Measurements from ENCODE around the gene PTPRN. TPM values are rescaled to one million over a fixed set of nuclear protein-coding genes. Genes with fewer than 3 reads are reported as not detected.
A peak's percentile ranks its signal among the peaks of the same experiment; 100 is the strongest.
"Not testable (repeated sequence)": the region's sequence is repeated elsewhere in the genome, so short reads cannot be mapped to it uniquely, and the experiment has no call there.

The PTPRN gene
- total RNA-seq, 1 donor from 2014 or later, result 17.5 TPM

DNA sequence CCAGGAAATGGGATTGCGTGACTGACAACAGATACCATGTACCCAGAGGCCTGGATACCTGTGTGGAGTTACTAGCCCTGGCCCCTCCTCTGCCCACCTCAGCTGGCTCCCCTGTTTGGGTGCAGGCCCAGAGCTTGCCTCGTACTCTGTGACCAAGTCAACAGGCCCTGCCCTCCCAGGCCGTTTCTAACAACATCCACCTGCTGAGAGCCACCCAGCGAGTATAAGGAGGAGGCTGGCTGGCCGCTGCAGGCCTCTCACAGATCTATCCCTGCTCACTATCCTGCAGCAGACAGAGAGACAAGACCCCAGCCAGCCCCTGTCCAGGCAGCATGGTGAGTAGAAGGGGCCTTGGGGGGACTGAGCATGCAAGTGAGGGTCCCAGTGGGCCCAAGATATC, 43.0 kb downstream of the PTPRN start:
- Mint-ChIP-seq H3K27ac (peak overlapping the region; percentile 29), H3K9me3 (no peaks in the 10 kb centered on the region), H3K27me3 (peaks cover 45% of the 10 kb centered on the region), H3K36me3 (no peaks in the 10 kb centered on the region), H3K4me3 (no peak overlapping the region), H3K4me1 (ENCODE audit: unreplicated experiment) (peaks cover 5% of the 10 kb centered on the region)
- TF ChIP-seq, protein P1, sequence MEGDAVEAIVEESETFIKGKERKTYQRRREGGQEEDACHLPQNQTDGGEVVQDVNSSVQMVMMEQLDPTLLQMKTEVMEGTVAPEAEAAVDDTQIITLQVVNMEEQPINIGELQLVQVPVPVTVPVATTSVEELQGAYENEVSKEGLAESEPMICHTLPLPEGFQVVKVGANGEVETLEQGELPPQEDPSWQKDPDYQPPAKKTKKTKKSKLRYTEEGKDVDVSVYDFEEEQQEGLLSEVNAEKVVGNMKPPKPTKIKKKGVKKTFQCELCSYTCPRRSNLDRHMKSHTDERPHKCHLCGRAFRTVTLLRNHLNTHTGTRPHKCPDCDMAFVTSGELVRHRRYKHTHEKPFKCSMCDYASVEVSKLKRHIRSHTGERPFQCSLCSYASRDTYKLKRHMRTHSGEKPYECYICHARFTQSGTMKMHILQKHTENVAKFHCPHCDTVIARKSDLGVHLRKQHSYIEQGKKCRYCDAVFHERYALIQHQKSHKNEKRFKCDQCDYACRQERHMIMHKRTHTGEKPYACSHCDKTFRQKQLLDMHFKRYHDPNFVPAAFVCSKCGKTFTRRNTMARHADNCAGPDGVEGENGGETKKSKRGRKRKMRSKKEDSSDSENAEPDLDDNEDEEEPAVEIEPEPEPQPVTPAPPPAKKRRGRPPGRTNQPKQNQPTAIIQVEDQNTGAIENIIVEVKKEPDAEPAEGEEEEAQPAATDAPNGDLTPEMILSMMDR (conservative IDR thresholded peaks at IDR 0.05), result no peak
- DNase-seq (ENCODE audit: extremely low spot score, unreplicated experiment), result no peak

DNA sequence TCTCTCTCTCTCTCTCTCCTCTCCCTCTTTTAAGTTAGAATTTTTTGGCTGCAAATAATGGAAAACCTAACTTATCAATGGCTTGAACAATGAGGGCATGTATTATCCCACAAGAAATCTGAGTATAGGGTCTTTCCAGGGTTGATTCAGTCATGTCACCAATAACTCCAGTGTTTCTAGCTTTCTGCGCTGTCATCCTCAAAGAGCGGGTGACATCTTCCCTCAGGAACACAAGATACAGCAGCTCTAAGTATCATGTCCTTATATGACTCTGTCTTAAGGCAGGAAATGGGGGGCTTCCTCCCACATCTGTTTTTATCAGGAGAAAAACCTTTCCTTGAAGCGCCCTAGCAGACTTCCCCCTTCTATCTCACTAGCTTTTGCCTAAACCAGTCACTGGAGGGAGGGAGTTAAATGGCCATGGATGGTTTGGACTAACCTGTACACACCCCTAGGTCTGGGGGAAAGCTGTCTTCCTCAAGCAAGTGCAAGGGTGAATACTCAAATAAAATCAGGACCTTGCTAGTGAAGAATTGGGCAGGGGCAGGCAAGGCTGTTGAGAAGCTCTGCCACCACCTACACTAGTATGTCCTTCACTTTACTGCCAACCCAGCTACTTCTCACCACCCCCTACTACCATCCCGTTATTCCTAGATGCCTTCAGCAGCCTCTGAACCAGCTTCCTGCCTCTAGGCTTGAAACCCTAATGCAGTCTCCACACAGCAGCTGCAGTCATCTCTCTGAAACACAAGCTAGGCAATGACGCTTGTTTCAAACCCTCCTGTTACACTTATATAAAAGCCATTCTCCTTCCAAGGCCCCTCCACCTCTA, 48.0 kb downstream of the PTPRN start:
- Mint-ChIP-seq H3K9me3 (no peaks in the 10 kb centered on the region), H3K36me3 (no peaks in the 10 kb centered on the region), H3K27ac (peak overlapping the region; percentile 9), H3K27me3 (peaks cover 57% of the 10 kb centered on the region), H3K4me1 (ENCODE audit: unreplicated experiment) (no peaks in the 10 kb centered on the region), H3K4me3 (no peak overlapping the region)
- TF ChIP-seq, protein P1 (conservative IDR thresholded peaks at IDR 0.05), result no peak
- no peak for DNase-seq (ENCODE audit: extremely low spot score, unreplicated experiment)

DNA sequence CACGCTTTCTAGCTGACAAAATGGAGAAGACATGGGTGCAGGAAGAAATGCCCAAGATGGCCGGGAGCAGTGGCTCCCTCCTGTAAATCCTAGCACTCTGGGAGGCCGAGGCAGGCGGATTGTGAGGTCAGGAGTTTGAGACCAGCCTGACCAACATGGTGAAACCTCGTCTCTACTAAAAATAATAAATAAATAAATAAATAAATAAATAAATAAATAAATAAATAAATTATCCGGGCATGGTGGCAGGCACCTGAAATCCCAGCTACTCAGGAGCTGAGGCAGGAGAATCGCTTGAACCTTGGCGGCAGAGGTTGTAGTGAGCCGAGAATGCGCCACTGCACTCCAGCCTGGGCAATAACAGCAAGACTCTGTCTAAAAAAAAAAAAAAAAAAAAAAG, 50.3 kb downstream of the PTPRN start:
- H3K4me3 Mint-ChIP-seq; H3K36me3 Mint-ChIP-seq; DNase-seq (ENCODE audit: extremely low spot score, unreplicated experiment); H3K9me3 Mint-ChIP-seq; H3K4me1 Mint-ChIP-seq (ENCODE audit: unreplicated experiment); H3K27ac Mint-ChIP-seq: not testable (repeated sequence)
- peaks cover 70% of the 10 kb centered on the region for H3K27me3 Mint-ChIP-seq

DNA sequence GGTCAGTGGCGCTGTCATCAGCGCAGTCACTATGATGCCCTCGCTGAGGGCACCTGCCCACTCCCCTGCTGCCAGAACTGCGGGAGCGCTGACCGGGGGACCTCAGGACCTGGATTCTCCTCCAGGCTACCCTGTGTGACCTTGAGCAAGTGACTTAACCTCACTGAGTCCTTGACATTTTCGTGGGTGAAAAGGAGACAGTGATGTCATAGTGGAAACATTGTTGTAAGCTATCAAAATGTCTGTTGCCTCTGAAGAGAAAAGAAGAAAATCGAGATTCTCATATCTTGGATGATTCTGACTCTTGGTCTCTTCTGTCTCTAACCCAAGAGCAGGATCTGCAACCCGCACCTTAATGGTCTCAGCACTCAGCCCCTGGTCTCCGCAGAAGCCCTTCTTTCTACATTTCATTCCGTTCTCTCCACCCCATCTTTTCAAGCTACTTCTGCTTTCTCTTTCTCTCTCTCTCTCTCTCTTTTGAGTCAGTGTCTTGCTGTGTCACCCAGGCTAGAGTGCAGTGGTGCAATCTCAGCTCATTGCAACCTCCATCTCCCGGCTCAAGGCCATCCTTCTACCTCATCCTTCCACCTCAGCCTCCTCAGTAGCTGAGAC, 54.5 kb downstream of the PTPRN start:
- H3K4me3 Mint-ChIP-seq, result peak overlapping the region; percentile 64
- H3K4me1 Mint-ChIP-seq (ENCODE audit: unreplicated experiment), result peaks cover 2% of the 10 kb centered on the region
- no peaks in the 10 kb centered on the region for H3K9me3 Mint-ChIP-seq

DNA sequence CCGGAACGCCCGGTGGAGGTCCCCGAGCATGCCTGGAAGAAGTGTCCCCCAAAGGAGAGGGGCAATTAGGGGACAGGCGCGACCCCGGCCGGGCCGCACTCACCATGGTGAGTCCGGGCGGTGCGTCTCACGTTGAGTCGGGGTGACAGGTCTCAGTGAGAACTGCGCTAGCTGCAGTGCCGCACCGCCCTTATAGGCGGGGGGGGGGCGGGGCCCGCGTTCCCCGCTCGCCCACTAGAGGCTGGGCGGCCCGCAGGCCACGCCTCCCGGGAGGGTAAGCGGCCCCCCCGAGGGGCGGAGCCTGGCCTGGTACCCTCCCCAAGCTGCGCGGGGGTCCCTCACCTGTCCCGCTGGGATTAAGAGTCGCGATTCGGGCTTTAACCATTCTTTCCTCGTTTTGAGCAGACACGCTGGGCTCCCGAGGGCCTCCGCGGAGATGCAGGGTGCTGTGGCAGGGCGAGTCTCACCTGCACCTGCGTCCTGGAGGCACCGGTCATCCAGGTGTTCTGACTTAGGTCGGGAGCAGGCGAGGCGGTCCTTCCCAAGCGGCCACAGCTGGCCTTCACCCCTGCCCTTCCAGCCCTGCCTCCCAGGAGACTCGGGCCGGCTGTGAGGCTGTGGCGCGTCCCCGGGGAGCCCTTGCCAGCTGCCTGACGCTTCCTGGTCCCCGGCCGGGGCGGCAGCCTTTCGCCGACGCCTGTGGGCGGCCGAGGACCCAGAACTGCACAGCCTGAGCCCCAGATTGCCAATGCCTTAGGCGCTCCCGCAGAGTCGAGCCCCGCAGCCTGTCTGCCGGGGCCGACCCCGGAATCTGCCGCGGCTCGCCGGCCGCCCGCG, 55.2 kb downstream of the PTPRN start, which contains the start of gene TUBA4A:
Gene TUBA4A (minus strand): TSS at position 166 of the 837 bp plus-strand sequence. CDS start 60 bp downstream, at position 106.
- Mint-ChIP-seq H3K4me3 (peak within 1 kb of the TSS; percentile 84), H3K36me3 (no peaks in the 10 kb centered on the region), H3K4me1 (ENCODE audit: unreplicated experiment) (peaks cover 9% of the 10 kb centered on the region), H3K27me3 (peaks cover 61% of the 10 kb centered on the region), H3K27ac (peak within 1 kb of the TSS; percentile 64), H3K9me3 (no peaks in the 10 kb centered on the region)
- TF ChIP-seq, protein P1 (conservative IDR thresholded peaks at IDR 0.05), result no peak
- DNase-seq (ENCODE audit: extremely low spot score, unreplicated experiment), result no peak

More for the DNA sequence above, 54.5 kb downstream of the PTPRN start:
- Mint-ChIP-seq H3K27ac (peak overlapping the region; percentile 25), H3K27me3 (peaks cover 66% of the 10 kb centered on the region), H3K36me3 (no peaks in the 10 kb centered on the region)
- TF ChIP-seq, protein P1 (conservative IDR thresholded peaks at IDR 0.05), result no peak
- no peak for DNase-seq (ENCODE audit: extremely low spot score, unreplicated experiment)

Measured in type B pancreatic cell (in vitro differentiated cells).